ENCODE measurements around the gene BAZ1B.
"Not testable (repeated sequence)": the region's sequence is repeated elsewhere in the genome, so short reads cannot be mapped to it uniquely, and the experiment has no call there.

The BAZ1B gene

GRCh38 chr7:73495507-73495906 lies 26.6 kb downstream of the BAZ1B start:
- DNase-seq: not testable (repeated sequence)

DNA sequence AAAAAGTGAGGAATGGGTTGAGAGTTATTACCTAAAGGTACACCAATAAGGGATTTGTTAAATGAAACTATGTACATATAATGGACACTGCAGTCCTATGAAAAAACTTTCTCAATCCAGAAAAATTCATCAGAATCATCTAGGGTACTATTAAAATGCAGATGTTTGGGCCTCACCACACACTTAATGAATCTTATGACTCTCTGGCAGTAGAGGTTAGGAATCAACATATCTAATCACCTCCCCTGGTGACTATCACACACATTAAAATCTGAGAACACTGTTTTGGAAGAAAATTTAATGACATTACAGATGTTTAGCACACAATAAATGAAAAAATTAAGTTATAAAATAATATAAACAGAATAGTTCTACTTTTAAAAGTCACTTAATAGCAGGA lies 32.1 kb downstream of the BAZ1B start:
- DNase-seq: no peak

DNA sequence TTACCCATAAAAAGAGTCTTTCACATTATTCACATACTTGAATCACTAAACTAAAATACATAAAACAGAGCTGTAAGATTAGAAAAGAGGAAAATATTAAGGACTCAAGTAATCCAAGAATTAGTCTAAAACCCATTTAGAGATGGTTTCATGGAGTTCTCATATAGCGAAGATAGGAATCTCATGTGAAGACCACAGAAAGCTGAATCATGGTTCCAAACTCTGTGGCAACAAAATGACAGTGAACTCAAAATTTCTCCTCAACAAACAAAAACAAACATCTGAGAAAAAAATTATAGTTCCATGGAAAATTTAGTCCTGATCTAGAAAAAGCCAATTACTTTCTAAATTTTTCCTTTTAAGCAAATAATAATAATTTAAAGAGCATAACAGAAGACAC lies 34.6 kb downstream of the BAZ1B start:
- no peak for DNase-seq

DNA sequence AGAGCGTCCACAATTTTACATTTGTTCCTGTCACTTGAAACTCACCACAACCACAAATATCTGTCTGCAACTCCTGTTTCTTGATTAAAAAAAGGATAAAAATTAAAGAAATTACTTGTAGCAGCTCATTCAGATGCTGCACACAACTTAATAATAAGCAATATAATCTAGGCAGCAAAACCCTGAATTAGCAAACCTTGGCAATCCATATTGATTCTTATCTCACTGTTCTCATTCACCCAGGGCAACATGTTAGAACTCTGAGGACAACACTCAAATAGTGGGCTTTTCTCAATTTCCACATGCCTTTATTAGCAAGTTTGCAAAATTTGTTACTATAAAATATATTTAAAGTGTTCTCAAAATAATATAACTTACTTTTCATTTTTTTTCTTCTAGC lies 38.9 kb downstream of the BAZ1B start:
- DNase-seq: no peak

- DNase-seq: no peak
These were observed 39.3 kb downstream of the BAZ1B start for GRCh38 chr7:73482746-73483145.

- DNase-seq: not testable (repeated sequence)
These were observed 40.6 kb downstream of the BAZ1B start for GRCh38 chr7:73481521-73481920.

- DNase-seq: no peak
These were observed 43.5 kb downstream of the BAZ1B start for GRCh38 chr7:73478549-73478948.

DNA sequence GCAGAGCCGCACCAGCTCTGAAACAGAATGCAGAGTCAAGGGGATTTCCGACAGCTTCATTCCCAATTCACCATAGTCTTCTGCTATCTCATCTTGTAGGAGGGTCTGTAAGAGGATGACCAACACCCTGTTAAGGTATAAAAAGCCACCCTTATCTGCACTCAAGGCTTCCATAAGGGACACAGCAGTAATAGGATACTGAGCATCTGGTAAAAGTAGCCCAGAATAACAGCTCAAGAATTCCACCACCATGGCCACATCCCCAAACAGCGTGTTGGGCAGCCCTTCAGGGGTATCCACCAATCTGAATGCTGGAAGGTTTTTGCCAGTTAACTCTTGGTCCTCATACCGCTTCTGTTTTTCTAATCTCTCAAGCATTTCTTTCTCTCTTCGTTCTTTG lies 44.7 kb downstream of the BAZ1B start:
- DNase-seq: no peak

DNA sequence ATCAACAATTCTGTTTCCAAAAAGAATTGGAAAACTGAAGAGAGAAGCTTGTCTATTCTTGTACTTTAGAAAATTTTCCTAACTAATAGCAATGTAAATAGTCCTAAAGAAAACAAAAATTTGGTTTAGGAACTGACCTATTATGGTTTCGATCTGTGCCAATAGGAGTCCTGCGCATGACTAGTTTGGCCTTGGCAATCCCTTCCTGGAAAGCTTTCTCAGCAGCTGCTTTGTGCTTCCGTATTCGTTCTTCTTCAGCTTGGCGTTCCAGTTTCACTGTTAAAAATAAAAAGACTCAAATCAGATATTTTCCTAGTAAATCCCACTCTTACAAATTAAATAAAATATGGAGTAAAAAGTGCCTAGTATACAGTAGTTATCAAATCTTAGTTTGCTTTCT lies 51.9 kb downstream of the BAZ1B start:
- no peak for DNase-seq

- DNase-seq: not testable (repeated sequence)
These were observed 55.0 kb downstream of the BAZ1B start for GRCh38 chr7:73467046-73467445.

- no peak for DNase-seq
These were observed 56.0 kb downstream of the BAZ1B start for GRCh38 chr7:73466112-73466511.

DNA sequence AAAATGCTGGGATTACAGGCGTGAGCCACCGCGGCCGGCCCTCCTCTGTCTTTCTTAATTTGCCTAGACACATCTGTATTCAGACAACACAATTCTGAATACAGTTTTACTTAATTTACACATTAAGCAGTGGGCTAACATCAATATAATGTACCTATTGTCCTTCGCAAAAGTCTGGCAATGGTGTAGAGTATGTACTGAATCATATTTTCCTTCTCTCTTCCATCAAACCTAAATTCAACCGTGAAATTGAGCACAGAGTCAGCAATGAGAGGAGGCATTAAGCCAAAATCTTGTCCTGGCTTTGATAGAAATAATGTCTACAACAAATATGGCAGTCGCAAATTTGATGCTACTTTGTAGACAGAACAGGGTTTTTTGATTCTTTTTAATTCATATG lies 58.1 kb downstream of the BAZ1B start:
- no peak for DNase-seq

- DNase-seq: no peak
These were observed 58.8 kb downstream of the BAZ1B start for GRCh38 chr7:73463260-73463659.

- DNase-seq: no peak
These were observed 60.3 kb downstream of the BAZ1B start for GRCh38 chr7:73461782-73462285.

GRCh38 chr7:73454424-73454823 lies 67.7 kb downstream of the BAZ1B start:
- DNase-seq: no peak

DNA sequence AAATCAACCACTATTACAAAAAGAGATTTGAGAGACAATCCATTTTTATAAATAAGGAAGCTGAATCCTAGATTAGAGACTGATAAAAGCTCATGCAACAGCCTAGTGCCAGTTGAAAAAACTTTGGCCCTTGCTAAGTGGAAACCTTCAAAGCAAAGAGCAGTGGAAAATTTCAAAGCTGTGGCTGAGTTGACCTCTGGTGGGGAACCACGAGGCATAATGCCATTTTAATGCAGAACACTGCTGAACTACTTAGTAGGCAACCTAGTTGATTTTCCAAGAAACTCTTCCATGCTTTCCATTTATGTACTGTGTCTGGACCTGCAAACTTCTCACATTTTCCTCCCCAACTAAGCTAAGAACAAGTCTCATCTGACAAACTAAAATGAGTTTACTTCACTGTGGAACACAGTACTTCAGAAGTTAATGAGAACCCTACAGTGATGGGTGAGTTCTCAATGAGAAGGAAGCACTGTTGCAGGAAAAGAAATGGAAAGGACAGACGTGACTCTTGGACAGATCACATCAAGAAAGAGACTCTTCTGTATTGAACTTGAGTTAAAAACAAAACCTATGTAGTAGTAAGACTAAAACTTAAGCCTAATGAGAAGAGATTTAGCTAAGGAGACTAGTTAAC lies 69.0 kb downstream of the BAZ1B start:
- DNase-seq: no peak

DNA sequence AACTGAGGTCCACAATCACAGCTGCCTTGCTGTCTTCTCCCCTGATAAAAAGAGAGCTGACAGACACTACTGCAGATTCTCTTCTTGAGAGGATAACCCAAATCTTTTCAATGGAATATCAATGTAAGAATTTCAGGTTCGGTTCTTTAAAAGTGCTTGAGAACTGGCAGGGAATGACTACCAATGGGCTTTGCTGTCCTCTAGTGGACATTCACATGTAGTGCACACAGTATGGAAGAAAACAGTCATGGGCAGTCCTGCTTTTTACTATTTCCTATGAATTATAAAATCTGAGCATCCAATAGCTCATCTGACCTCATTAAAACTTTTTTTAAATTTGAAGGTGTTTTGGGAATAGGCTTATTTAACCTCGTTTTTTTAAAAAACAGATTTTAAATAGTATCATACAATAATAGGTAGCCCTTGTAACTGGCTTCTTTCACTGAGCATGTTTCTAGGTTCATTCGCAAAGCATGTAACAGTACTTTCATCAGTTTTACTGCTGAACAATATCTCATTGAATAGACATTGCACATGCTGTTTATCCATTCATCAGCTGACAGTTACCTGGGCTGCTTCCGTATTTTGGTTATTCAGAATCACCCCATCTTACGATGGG lies 70.2 kb downstream of the BAZ1B start:
- peak; percentile 73 for DNase-seq

DNA sequence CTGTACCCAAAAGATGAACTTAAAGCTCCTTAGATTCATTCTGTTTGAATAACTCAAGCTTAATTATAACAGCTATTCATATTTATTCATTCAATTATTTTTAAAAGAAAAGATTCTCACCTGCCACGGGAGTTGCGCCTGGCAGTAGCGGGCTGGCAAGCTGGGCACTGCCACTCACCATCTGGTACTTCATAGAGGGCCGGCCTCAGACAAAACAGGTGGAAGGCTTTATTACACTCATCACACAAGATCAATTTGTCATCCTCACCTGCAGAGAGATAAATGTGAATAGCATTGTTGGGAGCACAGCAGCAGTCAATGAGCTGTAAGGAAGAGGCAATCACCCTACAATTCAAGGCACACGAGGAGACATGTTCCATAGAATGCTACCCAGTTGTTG lies 72.7 kb downstream of the BAZ1B start:
- peak; percentile 36 for DNase-seq

DNA sequence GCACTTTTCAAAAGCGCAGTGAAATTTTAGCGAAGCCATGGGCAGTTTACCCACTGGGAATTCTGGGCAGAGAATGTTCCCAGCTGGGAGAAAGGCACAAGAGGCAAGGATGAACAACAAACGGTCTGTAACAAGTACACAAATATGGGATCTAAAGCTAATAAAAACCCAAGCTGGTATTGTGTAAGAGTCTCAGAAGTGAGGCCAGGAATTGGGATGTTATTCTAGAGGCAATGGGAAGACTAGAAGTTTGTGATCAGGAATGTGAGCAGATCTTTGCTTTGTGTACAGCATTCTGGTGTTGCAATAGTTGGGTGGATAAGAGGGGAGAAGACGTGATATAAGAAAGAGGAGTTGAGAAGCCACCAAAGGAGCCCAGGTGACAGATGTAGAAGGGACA lies 73.5 kb downstream of the BAZ1B start:
- no peak for DNase-seq

DNA sequence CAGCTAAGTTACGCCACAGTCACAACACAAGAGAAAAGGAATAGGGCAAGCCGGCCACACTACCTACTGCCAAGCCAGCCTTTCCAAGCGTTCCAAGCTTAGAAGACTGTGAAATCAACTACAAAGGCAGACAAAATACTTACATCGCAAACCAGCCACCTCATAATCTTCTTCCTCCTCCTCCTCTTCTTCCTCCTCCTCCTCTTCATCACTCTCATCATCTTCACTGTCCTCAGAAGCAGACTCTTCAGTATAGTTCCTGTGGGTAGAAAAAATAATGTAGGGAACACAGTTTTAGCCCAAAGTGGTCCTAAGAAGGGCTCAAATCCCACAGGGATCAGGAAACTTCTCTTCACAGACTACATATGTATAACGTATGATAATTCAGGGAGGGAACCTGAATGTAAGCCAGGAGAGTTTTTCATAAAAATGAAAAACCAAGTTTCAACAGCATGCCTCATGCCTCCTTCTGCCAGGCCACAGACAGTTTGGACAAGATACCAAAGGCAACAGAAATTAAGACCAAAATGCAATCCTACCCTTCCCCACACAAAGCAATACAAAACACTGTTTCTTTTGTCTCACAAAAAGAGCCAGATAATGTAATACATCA lies 74.9 kb downstream of the BAZ1B start:
- no peak for DNase-seq

DNA sequence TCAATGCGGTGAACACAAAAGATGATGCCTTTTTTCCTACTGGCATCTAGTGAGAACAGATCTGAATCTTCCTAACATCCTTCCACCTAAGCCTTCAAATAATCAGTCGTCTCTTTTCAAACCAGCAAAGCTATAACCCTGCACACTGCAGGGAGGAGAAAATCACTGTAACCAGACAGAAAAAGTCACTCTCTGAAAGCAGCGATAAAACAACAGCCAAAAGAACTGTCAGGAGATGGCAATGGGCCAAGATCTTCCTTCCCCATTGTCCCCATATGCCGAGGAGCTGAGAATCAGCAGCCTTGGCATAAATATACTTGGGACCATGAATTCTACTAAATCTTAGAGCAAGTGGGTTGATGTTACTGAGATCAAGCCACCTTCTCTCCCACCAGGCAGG lies 75.4 kb downstream of the BAZ1B start:
- DNase-seq: no peak

DNA sequence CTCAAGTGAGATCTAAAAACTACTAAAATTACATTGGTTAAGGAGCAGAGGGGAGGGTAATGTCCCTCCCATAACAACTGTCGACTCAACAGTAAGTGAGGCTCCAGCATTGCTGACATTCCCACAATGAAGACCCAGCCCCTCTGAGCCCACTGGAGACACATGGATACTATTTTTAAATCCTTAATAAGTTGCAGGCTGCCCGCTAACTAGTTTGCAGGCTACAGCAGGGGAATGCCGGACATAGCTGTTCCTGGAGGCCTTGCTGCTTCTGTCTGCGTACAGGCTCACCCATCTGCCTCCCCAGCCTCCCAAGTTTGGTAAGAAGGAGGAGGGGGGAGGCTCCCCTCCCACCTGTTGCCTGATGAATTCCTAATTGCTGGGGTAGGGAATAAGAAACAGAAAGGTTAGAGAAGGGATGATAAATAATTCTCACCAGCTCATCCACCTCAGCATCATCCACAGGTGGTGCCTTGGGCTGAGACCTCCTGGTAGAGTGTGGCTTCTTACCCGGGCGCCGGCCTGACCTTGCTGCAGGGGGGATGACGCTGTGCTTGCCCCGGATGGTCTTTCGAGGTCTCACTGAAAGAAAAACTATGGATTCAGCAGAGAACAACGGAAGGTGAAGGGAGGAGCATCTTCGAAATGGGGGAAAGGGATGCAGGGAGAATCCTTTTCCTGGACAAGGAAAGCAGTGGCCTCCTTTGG lies 78.4 kb downstream of the BAZ1B start:
- no peak for DNase-seq

DNA sequence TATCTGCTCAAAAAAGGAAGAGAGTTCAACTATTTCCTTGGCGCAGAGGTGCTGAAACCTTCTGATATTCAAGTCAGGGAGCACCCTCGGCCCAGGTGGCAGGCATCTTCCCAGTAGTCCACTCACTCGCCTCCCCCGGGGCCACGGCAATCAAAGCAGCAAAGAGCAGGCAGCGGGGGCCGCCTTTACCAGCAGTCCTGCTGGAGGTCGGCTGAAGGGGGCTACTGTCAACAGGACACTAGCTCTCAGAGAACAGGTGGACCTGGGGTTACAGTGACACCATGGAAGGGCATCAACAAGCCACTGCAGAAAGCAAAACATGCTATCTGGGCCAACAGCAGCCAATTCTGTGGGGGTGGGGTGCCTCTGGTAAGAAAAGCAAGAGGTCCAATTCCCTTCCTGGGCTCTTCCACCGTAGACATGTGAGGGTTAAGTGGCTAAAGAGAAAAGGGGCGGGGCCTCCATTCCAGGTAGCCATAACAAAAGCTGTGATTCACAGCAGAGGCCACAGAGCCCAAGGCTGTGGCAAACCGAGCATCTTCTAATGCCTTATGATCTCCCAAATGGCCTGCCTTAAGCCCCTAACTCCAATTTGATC lies 79.1 kb downstream of the BAZ1B start:
- DNase-seq: peak; percentile 23

All from NCI-H510A treated with DMSO at 0.1 percent for 48 hours (cell line).